Measurements from ENCODE around the gene CATSPERB.
"Not testable (repeated sequence)": the region's sequence is repeated elsewhere in the genome, so short reads cannot be mapped to it uniquely, and the experiment has no call there.

The CATSPERB gene

DNA sequence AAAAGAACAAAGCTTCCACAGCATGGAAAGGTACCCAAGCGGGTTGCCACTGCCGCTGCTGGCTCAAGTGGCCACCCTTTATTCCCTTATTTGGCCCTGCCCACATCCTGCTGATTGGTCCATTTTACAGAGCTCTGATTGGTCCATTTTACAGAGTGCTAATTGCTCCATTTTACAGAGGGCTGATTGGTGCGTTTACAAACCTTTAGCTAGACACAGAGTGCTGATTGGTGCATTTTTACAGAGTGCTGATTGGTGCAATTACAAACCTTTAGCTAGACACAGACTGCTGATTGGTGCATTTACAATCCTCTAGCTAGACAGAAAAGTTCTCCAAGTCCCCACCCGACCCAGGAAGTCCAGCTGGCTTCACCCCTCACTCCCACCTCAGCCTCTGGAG lies 164.1 kb downstream of the CATSPERB start:
- H3K36me3 Mint-ChIP-seq (ENCODE audit: low read depth); H3K27ac Mint-ChIP-seq: not testable (repeated sequence)

DNA sequence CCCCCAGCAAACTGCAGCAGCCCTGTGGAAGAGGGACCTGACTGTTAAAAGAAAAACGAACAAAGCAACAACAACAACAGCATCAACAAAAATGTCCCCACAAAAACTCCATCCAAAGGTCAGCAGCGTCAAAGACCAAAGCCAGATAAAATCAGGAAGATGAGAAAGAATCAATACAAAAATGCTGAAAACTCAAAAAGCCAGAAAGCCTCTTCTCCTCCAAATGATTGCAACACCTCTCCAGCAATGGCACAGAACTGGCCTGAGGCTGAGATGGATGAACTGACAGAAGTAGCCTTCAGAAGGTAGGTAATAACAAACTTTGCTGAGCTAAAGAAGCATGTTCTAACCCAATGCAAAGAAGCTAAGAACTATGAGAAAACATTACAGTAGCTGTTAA lies 176.4 kb downstream of the CATSPERB start:
- Mint-ChIP-seq H3K27me3 (peaks cover 6% of the 10 kb centered on the region), H3K9me3 (peaks cover 4% of the 10 kb centered on the region), H3K4me1 (ENCODE audit: low read depth) (no peaks in the 10 kb centered on the region), H3K27ac (no peak overlapping the region), H3K36me3 (ENCODE audit: low read depth) (no peaks in the 10 kb centered on the region), H3K4me3 (no peak overlapping the region)

More for the DNA sequence above, 164.1 kb downstream of the CATSPERB start:
- not testable (repeated sequence) for H3K27me3 Mint-ChIP-seq; H3K4me1 Mint-ChIP-seq (ENCODE audit: low read depth); H3K4me3 Mint-ChIP-seq; H3K9me3 Mint-ChIP-seq

DNA sequence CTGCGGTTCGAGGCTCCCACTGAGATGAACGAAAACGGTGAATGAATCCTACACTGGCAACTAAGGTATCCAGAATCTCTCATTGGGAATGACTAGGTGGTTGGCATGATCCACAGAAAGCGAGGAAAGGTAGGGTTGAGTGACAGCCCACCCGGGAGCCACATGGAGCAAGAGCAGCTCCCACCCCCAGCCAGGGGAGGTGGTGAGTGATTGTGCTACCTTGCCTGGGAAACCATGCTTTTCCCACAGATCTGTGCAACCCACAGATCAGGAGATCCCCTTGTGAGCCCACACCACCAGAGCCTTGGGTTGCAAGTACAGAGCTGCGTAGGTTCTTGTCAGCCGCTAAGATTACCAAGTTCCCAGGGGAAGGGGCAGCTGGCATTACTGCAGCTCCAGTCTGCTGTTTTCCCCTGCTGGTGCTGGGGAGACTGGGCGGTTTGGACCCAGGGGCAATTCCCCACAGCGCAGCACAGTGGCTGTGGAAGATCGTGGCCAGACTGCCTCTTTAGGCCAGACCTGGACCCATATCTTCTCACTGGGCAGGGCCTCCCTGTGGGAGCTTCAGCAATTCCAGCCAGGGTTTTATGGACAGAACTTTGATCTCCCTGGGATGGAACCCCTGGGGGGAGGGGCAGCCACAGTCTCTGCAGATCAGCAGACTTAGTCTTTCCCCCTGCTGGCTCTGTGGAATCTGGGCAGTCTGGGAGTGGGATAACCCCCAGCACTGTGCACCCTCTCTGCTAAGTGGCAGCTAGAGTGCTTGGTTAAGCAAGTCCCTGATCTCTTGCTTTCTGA lies 177.2 kb downstream of the CATSPERB start:
- Mint-ChIP-seq H3K4me3 (no peak overlapping the region), H3K27me3 (peaks cover 5% of the 10 kb centered on the region), H3K36me3 (ENCODE audit: low read depth) (no peaks in the 10 kb centered on the region), H3K27ac (no peak overlapping the region), H3K4me1 (ENCODE audit: low read depth) (no peaks in the 10 kb centered on the region), H3K9me3 (peaks cover 4% of the 10 kb centered on the region)

DNA sequence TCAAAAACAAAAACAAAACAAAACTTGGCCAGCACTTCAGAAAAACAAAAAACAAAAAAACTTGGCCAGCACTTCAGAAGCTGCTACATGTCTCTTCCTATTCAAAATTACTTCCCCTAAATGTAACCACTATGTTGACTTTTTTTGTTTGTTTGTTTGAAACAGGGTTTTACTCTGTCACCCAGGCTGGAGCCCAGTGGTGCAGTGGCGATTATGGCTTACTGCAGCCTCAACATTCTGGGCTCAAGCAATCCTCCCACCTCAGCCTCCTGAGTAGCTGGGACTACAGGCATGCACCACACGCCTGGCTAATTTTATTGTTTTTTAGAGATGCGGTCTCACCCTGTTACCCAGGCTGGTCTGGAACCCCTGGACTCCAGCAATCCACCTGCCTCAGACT lies 183.8 kb downstream of the CATSPERB start:
- H3K4me1 Mint-ChIP-seq (ENCODE audit: low read depth): no peaks in the 10 kb centered on the region
- H3K36me3 Mint-ChIP-seq (ENCODE audit: low read depth): no peaks in the 10 kb centered on the region
- H3K27ac Mint-ChIP-seq: no peak overlapping the region
- H3K27me3 Mint-ChIP-seq: peaks cover 12% of the 10 kb centered on the region
- no peak overlapping the region for H3K4me3 Mint-ChIP-seq
- no peaks in the 10 kb centered on the region for H3K9me3 Mint-ChIP-seq

DNA sequence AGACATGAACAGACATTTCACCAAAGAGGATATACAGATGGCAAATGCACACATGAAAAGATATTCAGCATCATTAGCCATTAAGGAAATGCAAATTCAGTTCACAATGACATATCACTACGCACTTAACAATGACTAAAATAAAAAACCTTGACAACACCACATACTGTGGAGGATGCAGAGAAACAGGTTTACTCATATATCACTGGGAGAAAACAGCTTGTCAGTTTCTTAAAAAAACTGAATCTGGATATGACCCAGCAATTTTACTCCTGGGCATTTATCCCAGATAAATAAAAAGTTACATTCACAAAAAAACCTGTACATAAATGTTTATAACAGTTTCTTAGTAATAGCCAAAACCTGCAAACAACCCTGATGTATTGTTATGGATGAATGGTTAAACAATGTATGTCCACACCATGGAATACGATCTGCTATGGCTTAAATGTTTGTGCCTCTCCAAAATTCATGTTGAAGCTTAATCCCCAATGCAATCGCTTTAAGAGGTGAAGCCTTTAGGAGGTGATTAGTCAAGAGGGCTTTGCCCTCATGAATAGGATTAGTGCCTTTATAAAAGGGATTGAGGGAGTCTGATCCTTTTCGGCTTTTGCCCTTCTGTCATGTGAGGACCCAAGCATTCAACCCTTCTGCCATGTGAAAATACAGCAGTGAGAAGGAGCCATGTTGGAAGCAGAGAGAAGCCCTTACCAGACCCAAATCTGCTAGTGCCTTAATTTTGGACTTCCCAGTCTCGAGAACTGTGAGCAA lies 185.8 kb downstream of the CATSPERB start:
- no peak overlapping the region for H3K27ac Mint-ChIP-seq
- H3K4me1 Mint-ChIP-seq (ENCODE audit: low read depth): no peaks in the 10 kb centered on the region
- H3K36me3 Mint-ChIP-seq (ENCODE audit: low read depth): peaks cover 3% of the 10 kb centered on the region
- peaks cover 13% of the 10 kb centered on the region for H3K9me3 Mint-ChIP-seq
- no peak overlapping the region for H3K4me3 Mint-ChIP-seq
- peaks cover 12% of the 10 kb centered on the region for H3K27me3 Mint-ChIP-seq

DNA sequence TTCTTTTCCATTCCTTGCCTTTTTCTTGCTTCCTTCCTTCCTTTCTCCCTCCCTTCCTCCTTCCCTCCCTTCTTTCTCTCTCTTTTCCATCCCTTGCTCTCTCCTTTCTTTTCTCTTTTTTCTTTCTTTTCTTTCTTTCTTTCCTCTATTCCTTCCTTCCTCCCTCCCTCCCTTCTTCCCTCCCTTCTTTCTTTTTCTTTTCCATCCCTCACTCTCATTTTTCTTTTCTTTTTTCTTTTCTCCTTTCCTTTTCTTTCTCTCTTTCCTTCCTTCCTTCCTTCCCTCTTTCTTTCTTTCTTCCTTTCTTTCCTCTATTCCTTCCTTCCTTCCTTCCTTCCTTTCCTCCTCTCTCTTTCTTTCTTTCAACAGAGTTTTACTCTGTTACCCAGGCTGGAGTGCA lies 186.7 kb downstream of the CATSPERB start:
- H3K9me3 Mint-ChIP-seq: peaks cover 20% of the 10 kb centered on the region
- peaks cover 8% of the 10 kb centered on the region for H3K36me3 Mint-ChIP-seq (ENCODE audit: low read depth)
- H3K4me3 Mint-ChIP-seq: no peak overlapping the region
- H3K27me3 Mint-ChIP-seq: peaks cover 12% of the 10 kb centered on the region
- no peak overlapping the region for H3K27ac Mint-ChIP-seq
- no peaks in the 10 kb centered on the region for H3K4me1 Mint-ChIP-seq (ENCODE audit: low read depth)

DNA sequence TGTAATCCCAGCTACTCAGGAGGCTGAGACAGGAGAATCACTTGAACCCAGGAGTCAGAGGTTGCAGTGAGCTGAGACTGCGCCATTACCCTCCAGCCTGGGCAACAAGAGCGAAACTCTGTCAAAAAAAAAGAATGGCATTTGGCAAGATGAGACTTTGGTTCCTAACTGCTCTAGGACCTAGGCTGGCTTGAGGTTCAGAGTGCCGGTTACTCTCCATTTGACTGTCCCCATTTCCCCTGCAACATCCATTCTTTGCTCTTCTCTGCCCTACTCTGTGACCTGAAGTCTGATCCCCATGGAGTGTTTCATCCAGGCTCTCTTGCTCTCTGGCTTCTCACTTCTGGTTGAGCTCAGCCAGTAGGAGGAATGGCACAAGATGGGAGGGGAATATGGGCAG lies 195.6 kb downstream of the CATSPERB start:
- peaks cover 6% of the 10 kb centered on the region for H3K36me3 Mint-ChIP-seq (ENCODE audit: low read depth)
- H3K4me3 Mint-ChIP-seq: no peak overlapping the region
- no peaks in the 10 kb centered on the region for H3K4me1 Mint-ChIP-seq (ENCODE audit: low read depth)
- H3K9me3 Mint-ChIP-seq: peaks cover 20% of the 10 kb centered on the region
- H3K27ac Mint-ChIP-seq: no peak overlapping the region
- H3K27me3 Mint-ChIP-seq: peaks cover 3% of the 10 kb centered on the region

DNA sequence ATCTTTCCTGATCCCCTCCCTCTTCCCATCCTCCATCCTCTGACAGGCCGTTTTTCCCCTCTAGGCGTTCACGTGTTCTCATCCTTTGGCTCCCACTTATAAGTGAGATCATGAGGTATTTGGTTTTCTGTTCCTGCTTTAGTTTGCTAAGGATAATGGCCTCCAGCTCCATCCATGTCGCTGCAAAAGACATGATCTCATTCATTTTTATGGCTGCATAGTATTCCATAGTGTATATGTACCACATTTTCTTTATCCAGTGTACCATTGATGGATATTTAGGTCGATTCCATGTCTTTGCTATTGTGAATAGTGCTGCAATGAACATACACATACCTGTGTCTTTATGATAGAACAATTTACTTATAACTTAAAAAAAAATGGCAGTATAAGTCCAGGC lies 197.8 kb downstream of the CATSPERB start:
- peaks cover 10% of the 10 kb centered on the region for H3K9me3 Mint-ChIP-seq
- not testable (repeated sequence) for H3K27me3 Mint-ChIP-seq; H3K27ac Mint-ChIP-seq; H3K36me3 Mint-ChIP-seq (ENCODE audit: low read depth); H3K4me3 Mint-ChIP-seq; H3K4me1 Mint-ChIP-seq (ENCODE audit: low read depth)

DNA sequence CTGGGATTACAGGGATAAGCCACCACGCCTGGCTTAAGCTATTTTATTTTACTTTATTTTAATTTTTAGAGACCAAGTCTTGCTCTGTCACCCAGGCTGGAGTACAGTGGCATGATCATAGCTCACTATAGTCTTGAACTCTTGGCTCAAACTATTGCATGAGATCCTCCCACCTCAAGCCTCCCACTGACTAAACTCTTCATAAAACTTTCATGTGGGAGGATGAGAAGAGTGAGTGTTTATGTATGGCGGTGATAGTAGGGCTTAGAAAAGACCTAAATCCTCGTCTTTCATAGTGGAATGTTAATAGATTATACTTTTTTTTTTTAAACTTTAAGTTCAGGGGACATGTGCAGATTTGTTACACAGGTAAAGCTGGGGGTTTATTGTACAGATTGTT lies 198.3 kb downstream of the CATSPERB start:
- H3K36me3 Mint-ChIP-seq (ENCODE audit: low read depth): no peaks in the 10 kb centered on the region
- peaks cover 6% of the 10 kb centered on the region for H3K9me3 Mint-ChIP-seq
- no peaks in the 10 kb centered on the region for H3K4me1 Mint-ChIP-seq (ENCODE audit: low read depth)
- H3K27me3 Mint-ChIP-seq: peaks cover 3% of the 10 kb centered on the region
- H3K27ac Mint-ChIP-seq: no peak overlapping the region
- H3K4me3 Mint-ChIP-seq: no peak overlapping the region
